HG02763 (cell line): ENCODE measurements around the gene ZBTB42.
A peak's percentile ranks its signal among the peaks of the same experiment; 100 is the strongest.

Experiments
- ATAC-seq: cut with Tn5 transposase; IDR thresholded peaks from one replicate; pipeline ENCODE4 v1.9.1; 2021; ENCODE audit warnings: mild to moderate bottlenecking, moderate library complexity; ENCODE audit not compliant: unreplicated experiment

Gene ZBTB42

DNA sequence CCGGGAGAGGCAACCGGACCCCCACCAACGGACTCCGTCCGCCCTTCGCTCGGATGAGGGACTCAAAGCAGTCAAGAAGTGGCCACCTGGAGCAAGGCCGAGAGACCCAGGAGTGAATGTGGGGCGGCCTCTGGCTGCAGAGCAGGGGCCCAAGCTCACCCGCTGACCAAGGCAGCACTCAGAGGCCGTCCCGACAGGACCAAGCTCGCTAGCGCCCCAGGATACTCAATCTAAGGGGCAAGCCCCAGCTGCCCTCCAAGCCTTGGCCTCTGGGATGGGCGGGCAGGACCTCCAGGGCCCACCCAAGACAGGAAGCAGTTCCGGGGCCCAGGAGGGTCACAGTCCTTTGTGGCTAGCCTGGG lies 6.3 kb upstream of the ZBTB42 start:
- no peak for ATAC-seq

- peak; percentile 30 for ATAC-seq
Measured at GRCh38 chr14:104794993-104795780, 5.7 kb upstream of the ZBTB42 start, which contains the start of gene AKT1. Gene AKT1, minus strand, starts transcription at chr14:104795748. Its CDS starts 3,105 bp downstream, at chr14:104792643.

GRCh38 chr14:104795781-104796686 lies 4.9 kb upstream of the ZBTB42 start:
- no peak for ATAC-seq

- no peak for ATAC-seq
Measured at GRCh38 chr14:104796687-104797081, 4.2 kb upstream of the ZBTB42 start.

DNA sequence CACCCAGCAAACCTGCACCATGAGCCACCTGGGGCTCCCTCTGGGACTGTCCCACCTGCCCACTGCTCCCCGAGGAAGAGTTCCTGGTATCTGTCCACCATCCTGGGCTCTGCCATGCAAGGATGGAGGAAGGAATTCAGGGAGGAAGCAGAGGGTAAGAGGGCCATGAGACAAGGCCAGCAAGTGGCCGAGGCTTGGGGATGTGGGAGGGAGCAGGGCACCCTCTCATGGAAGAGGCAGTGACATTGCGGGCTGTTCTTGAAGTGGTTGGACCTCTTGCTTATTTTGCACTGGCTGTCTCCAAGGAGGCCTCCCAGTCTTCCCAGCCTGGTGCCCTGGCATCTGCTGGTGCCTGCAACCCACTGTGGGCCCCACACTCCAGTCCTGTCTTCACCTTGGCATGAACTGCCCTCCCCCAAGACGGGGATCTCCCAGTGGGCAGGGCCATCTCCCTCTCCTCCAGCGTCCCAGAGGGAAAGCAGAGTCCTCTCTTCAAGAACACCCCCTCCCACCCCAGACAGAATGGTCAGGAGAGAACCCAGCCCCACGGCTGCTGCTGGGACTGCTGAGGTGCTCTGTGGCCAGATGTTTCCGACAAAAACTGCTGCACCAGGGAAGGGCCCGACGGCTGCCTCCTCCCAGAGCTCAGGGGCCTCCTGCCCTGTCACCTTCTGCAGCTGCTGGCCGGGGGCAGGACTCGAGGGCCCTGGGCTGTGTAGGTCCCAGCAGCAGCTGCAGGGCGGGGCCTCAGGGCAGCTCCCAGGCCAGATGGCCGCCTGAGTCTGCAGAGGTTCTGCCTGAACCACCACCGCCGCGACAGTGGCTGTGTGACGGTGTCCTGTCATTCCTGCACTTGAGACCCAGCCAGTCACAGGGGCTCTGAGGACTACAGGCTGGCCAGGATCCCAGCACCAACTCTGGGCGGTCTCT lies 3.5 kb upstream of the ZBTB42 start:
- ATAC-seq: no peak

DNA sequence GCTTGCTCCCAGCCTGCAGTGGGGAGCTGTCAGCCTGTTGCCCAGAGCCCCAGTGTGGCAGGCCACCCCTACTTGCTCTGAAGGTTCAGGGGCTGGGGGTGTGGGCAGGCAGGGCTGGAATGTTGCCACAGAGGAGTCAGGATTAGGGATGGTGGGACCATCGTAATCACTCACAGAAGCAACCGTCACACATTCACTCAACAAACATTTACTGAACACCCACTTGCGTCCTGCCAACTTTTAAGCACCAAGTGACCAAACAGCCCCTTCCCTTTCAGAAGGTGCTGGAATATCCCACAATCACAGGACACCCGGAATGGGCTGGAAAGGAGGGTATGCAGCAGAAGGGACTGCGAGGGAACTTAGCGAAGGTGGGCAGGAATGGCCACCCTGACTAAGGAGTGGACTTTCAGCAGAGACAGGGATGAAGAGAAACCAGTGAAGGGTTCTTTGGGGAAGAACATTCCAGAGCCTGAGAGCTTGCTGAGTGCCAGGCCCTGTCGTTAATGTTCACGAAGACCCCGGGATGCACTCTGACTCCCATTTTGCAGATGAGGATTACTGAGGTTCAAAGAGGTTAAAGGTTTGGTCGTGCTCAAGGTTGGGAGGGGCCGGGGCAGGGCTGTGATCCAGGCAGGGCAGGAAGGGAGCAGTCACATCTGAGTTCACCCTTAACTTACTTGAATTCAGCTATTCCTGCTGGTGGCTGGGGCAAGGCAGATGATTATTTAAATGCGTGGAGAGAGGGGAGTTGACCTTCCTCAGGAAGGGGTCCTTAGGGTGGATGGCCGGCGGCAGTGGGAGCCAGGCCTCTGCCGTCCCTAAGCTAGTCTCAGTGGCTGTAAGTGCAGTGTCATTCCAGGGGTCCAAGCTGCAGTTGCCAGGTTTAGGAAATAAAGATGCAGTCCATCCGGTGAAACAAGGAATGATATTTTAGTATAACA lies 2.3 kb upstream of the ZBTB42 start:
- ATAC-seq: no peak

DNA sequence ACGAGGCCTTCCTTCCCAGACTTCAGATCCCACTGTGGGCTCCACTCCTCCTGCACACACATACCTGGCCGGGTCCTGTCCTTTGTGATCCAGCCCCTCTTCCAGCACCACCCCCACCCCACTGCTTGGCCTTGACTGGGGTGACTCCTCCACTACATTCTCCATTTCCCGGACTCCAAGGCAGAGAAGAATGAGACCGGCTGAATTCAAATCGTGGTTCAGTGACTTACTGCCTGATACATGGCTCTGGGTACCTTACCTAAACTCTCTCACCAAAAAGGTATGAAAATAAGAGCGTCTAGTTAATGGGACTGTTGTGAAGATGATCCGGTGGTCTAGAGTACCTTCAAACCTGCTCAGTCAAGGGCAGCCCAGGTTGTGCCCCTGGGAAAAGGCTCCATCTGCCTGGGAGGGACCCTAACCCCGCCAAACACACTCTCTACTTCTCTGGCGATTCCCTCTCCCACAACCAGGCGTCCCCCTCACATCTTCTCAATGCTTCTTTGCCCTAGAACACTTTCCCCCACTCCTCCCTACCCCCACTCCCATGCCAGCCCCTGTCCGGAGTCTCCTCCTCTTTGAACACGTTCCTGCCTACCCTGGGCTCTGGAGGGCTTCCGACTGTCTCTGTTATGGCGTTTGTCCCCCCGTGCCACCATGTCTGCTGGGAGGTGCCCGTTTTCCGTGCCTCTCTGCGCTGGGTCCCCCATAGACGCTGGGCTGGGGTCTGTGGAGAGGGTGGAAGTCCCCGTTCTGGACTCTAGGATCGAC lies 1.5 kb upstream of the ZBTB42 start:
- no peak for ATAC-seq

- ATAC-seq: peak; percentile 49
Measured at GRCh38 chr14:104800015-104800770, 708 bp upstream of the ZBTB42 start.

DNA sequence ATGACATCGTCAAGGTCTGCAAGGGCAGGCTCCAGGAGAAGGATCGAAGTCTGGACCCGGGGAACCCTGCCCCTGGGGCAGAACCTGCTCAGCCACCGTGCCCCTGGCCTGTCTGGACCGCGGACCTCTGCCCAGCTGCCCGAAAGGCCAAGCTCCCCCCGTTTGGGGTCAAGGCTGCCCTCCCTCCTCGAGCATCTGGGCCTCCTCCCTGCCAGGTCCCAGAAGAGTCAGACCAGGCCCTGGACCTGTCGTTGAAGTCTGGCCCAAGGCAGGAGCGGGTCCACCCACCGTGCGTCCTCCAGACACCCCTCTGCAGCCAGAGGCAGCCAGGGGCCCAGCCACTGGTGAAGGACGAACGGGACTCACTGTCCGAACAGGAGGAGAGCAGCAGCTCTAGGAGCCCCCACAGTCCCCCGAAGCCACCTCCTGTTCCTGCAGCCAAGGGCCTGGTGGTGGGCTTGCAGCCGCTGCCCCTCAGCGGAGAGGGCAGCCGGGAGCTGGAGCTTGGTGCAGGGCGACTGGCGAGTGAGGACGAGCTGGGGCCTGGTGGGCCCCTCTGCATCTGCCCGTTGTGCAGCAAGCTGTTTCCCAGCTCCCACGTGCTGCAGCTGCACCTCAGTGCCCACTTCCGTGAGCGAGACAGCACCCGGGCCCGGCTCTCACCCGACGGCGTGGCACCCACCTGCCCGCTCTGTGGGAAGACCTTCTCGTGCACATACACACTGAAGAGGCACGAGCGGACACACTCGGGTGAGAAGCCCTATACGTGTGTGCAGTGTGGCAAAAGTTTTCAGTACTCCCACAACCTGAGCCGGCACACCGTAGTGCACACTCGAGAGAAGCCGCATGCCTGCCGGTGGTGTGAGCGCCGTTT lies 856 bp downstream of the ZBTB42 start:
- no peak for ATAC-seq

DNA sequence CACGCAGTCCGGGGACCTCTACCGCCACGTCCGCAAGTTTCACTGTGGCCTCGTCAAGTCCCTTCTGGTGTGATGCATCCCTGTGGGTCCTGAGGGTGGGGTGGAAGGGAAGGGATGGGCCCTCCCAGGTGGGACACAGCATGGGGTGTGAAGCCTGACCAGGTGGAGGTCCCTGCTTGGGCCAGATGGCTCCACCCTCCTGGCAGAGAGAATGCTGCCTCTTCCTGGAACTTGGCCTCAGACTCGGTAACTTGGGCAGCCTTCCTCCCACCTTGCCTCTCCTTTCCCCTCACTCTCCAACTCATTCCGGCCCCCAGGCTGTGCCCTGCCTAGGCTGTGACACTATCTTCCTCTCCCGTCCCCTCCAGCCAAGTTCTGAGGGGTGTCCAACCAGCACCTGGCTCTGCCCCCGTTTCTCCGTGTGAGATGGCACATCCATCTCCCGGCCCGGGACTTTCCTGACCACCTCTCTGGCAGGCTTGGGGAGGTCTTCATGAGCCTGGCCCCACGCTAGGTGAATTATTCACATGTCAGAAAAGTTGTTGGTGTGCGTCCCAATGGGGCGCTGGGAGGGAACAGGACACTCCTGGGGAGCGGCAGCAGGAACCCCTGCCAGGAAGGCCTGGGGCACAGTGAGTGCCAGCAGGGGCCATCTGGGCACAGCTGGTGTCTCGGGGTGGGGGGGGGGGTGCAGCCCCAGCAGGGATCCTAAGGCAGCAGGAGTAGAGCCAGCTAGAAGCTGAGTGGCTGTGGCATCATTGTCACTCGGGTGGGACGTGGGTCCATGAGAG lies 1.7 kb downstream of the ZBTB42 start:
- no peak for ATAC-seq

GRCh38 chr14:104803280-104803911 lies 2.5 kb downstream of the ZBTB42 start:
- no peak for ATAC-seq

DNA sequence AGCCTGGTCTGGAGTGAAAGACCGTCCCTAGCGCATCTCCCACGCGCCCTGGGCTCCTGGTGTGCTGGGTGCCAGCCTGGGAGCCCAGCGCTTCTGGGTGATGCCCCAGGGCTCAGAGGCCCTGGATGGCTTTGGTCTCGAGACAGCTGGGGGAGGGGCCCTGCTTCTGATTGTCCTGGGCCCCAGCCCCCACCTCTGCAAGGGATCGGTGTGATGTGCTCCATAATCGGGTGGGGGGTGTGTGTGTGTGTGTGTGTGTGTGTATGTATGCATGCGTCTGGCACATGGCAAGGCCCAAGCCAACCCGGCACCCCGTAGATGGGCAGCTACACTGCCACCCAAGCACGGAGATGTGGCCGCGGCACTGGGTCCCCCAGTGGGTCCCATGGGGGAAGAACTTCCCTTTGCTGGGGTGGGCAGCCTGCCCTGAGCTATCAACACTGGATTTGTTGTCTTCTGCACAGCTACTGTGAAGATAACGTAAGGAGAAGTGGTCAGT lies 3.1 kb downstream of the ZBTB42 start:
- ATAC-seq: no peak

GRCh38 chr14:104804481-104805325 lies 3.8 kb downstream of the ZBTB42 start:
- no peak for ATAC-seq

DNA sequence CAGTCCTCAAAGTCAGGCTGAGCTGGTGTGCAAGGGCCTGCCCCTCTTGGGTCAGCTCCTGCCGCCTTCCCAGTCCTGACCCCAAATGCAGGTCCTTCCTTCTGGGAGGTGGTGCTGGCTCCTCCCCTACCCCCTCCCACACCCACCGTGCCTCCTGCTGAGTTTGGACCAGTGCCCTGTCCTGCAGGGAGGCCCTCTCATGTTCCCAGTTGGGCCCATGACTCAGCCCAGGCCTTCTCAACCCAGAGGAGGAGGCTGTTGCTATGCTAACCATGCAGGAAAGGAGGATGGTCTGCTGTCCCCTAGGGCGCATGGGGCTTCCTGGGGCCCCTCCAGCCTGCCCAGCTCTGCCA lies 4.4 kb downstream of the ZBTB42 start:
- ATAC-seq: no peak
